HG03139 (cell line): ENCODE data around the gene CDY2B.
"Not testable (repeated sequence)": the region's sequence is repeated elsewhere in the genome, so short reads cannot be mapped to it uniquely, and the experiment has no call there.

Experiments
- ATAC-seq: cut with Tn5 transposase; IDR thresholded peaks from one replicate; pipeline ENCODE4 v1.9.1; 2021; ENCODE audit not compliant: unreplicated experiment

CDY2B gene

GRCh38 chrY:17880120-17880519 lies at the start of gene CDY2B:
CDY2B (minus strand) TSS chrY:17880220; CDS start chrY:17879892, 328 bp downstream.
- not testable (repeated sequence) for ATAC-seq

- ATAC-seq, result not testable (repeated sequence)
Observed at GRCh38 chrY:17908009-17908408, 28.0 kb upstream of the CDY2B start.

GRCh38 chrY:17907351-17907750 lies 27.3 kb upstream of the CDY2B start:
- ATAC-seq, result not testable (repeated sequence)

- not testable (repeated sequence) for ATAC-seq
Observed at GRCh38 chrY:17881697-17882096, 1.7 kb upstream of the CDY2B start.

- not testable (repeated sequence) for ATAC-seq
Observed at GRCh38 chrY:17876767-17877166, 3.3 kb downstream of the CDY2B start.

- ATAC-seq, result not testable (repeated sequence)
Observed at GRCh38 chrY:17875401-17875800, 4.6 kb downstream of the CDY2B start.

GRCh38 chrY:17871194-17871903 lies 8.7 kb downstream of the CDY2B start:
- not testable (repeated sequence) for ATAC-seq

GRCh38 chrY:17870737-17871136 lies 9.3 kb downstream of the CDY2B start:
- not testable (repeated sequence) for ATAC-seq

GRCh38 chrY:17867850-17868249 lies 12.2 kb downstream of the CDY2B start:
- not testable (repeated sequence) for ATAC-seq

- ATAC-seq, result not testable (repeated sequence)
Observed at GRCh38 chrY:17860634-17861033, 19.4 kb downstream of the CDY2B start.

GRCh38 chrY:17856963-17857848 lies 22.8 kb downstream of the CDY2B start:
- ATAC-seq, result not testable (repeated sequence)

GRCh38 chrY:17856508-17856907 lies 23.5 kb downstream of the CDY2B start:
- not testable (repeated sequence) for ATAC-seq

- ATAC-seq, result not testable (repeated sequence)
Observed at GRCh38 chrY:17849131-17849530, 30.9 kb downstream of the CDY2B start.

- ATAC-seq, result not testable (repeated sequence)
Observed at GRCh38 chrY:17832149-17832548, 47.9 kb downstream of the CDY2B start.
